Measurements from ENCODE around the gene SLC35E1.
"Not testable (repeated sequence)": the region's sequence is repeated elsewhere in the genome, so short reads cannot be mapped to it uniquely, and the experiment has no call there.

Gene SLC35E1

GRCh38 chr19:16561382-16561781, 10.8 kb downstream of the SLC35E1 start:
- DNase-seq (ENCODE audit: low spot score), result no peak

GRCh38 chr19:16559780-16560276, 12.4 kb downstream of the SLC35E1 start:
- DNase-seq (ENCODE audit: low spot score), result no peak
- TF ChIP-seq CTCF (IDR thresholded peaks at IDR 0.05; ENCODE audit: extremely low read depth, missing control alignments), result no peak

More at GRCh38 chr19:16561382-16561781, 10.8 kb downstream of the SLC35E1 start:
- no peak for TF ChIP-seq CTCF (IDR thresholded peaks at IDR 0.05; ENCODE audit: extremely low read depth, missing control alignments)

GRCh38 chr19:16554776-16555175, 17.4 kb downstream of the SLC35E1 start:
- TF ChIP-seq CTCF (IDR thresholded peaks at IDR 0.05; ENCODE audit: extremely low read depth, missing control alignments), result no peak
- DNase-seq (ENCODE audit: low spot score), result no peak

GRCh38 chr19:16551902-16552301, 20.3 kb downstream of the SLC35E1 start:
- DNase-seq (ENCODE audit: low spot score), result not testable (repeated sequence)

- DNase-seq (ENCODE audit: low spot score), result no peak
- TF ChIP-seq CTCF (IDR thresholded peaks at IDR 0.05; ENCODE audit: extremely low read depth, missing control alignments), result no peak
These were observed 23.3 kb downstream of the SLC35E1 start for GRCh38 chr19:16548956-16549355.

- DNase-seq (ENCODE audit: low spot score), result peak; percentile 24
- TF ChIP-seq CTCF (IDR thresholded peaks at IDR 0.05; ENCODE audit: extremely low read depth, missing control alignments), result no peak
These were observed 27.6 kb downstream of the SLC35E1 start for GRCh38 chr19:16544473-16545231.

- not testable (repeated sequence) for DNase-seq (ENCODE audit: low spot score)
These were observed 28.5 kb downstream of the SLC35E1 start for GRCh38 chr19:16543734-16544133.

- DNase-seq (ENCODE audit: low spot score), result no peak
- no peak for TF ChIP-seq CTCF (IDR thresholded peaks at IDR 0.05; ENCODE audit: extremely low read depth, missing control alignments)
These were observed 29.2 kb downstream of the SLC35E1 start for GRCh38 chr19:16542910-16543472.

Measured in GM20000 (cell line).